ENCODE data around the gene PCDHA1.
"Not testable (repeated sequence)": the region's sequence is repeated elsewhere in the genome, so short reads cannot be mapped to it uniquely, and the experiment has no call there.

PCDHA1 gene

DNA sequence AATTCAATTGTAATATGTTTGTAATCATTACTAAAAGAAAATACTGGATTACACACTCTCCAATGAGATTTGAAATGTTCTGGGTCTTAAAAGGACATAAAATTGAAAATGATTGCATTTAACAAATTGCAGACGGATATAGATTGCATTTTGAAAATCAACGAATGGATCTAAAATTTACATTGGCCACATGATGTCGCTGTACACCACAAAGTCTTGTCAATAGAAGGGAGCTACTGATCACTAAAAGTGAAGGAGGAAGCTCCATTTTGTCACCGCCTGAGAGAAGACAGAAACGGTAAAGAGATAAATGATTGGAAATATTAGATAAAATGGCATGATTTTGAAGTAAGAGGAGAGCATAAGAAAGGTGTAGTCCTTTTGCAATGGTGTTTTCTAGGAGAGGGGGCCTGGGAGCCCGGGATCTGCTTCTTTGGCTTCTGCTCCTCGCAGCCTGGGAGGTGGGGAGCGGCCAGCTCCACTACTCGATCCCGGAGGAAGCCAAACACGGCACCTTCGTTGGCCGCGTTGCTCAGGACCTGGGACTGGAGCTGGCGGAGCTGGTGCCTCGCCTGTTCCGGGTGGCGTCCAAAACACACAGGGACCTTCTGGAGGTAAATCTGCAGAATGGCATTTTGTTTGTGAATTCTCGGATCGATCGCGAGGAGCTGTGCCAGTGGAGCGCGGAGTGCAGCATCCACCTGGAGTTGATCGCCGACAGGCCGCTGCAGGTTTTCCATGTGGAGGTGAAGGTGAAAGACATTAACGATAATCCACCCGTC is at the start of gene PCDHA1:
Gene PCDHA1 (plus strand): TSS at position 236 of the 782 bp plus-strand sequence.
- no peak for DNase-seq

DNA sequence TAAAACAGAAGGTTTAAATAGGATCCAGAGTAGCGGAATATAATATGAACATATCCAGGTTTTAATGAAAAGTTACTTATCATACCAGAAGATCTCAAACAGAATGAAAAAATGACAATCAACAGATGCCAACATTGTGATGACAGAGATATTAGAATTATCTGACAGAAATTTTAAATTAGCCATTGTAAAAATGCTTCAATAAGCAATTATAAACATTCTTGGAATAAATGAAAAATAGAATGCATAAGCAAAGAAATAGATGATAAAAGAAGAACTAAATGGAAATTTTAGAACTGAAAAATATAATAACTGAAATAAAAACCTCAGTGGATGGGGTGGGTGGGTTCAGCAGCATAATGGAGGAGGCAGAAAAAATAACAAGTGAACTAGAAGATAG is 48.5 kb upstream of the PCDHA1 start:
- DNase-seq = no peak

DNA sequence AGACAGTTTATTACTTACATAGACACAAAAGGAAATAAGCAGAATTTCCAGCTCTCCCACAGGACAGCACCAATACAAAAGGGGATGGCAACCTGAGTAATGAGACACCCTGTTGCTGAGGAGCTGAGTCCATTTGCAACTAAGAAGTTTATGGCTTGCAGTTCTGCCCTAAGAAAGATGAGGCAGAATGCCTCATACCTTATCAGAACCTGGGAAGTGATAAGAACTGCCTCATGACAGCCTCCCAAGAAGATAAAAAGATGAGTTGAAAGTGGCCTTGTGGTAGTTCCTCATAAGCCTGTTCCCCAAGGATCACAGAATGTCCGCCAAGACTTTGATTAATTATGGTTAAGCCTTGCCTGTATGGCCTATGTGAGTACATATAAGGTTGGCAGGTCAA is 44.0 kb upstream of the PCDHA1 start:
- DNase-seq = no peak

DNA sequence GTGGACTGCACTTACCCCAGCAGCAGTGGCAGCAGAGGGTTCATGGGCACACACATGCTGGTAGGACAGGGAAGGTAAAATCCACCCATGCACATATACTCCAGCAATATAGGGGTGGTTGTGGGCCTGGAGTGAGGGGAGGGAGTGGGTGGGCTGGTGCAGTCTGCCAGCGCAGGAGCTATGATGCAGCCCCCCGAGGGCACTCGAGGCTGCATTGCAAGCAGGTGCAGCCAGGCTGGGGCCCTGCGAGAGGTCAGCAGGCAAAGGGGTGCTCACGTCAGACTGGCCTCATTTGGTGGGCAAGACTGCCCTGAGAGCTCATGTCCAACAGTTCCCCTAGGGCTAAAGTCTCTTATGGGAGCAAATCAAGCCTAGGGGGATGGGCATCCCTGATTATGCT is 32.4 kb upstream of the PCDHA1 start:
- no peak for DNase-seq

DNA sequence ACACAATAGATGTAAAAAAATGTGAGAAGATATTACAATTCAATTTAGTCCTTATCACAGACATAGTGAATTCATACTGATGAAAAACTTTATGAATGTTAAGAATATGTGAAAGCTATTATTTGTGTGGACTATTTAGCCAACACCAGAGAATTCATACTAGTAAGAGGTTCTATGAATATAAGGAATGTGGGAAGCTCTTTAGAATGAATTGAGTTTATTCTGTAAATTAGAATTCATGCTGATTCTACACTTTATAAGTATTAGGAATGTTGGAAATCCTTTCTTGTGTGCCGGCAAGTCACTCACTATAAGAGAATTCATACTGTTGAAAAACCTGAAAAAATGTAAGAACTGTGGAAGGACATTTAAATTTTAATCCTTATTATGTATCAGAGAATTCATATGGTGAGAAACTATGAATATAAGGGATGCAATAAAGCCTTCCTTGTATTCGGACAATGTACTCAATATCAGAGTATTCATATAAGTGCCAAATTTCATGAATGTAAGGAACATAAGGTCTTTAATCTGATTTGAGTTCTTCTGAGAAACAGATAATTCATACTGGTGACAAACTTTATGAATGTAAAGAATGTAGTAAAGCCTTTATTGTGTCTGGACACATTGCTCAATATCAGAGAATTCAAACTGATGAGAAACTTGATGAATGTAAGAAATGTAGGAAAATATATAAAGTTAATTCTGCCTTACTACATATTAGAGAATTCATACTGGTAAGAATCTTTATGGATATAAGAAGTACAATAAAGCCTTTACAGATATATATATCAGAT is 21.6 kb upstream of the PCDHA1 start:
- no peak for DNase-seq

DNA sequence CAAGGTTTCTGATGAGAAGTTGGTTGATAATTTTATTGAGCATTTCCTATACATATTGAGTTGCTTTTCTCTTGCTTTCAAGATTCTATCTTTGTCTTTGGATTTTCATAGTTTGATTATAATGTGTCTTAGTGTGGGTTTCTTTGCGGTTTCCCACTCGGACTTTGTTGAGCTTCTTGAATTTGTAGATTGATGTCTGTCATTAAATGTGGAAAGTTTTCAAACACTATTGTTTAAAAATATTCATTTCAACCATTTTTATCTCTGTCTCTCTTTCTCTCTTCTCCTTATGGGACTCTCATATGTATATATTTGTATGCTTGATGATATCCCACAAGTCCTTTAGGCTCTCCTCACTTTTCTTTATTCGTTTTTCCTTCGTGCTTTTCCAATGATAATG is 18.5 kb upstream of the PCDHA1 start:
- DNase-seq = no peak

DNA sequence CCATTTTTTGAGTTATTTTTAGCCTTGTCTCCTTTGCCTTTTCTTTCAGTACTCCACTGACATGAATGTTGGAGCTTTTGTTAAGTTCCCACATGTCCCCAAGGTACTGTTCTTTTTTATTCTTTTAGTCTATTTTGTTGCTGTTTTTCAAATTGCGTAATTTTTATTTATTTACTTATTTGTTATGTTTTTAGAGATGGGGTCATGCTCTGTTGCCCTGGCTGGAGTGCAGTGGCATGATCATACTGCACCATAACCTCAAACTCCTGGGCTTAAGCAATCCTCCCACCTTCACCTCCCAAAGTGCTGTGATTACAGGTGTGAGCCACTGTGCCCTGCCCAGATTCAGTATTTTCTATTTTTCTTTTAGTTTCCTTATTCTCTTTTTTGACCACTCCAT is 5.4 kb upstream of the PCDHA1 start:
- DNase-seq = no peak

DNA sequence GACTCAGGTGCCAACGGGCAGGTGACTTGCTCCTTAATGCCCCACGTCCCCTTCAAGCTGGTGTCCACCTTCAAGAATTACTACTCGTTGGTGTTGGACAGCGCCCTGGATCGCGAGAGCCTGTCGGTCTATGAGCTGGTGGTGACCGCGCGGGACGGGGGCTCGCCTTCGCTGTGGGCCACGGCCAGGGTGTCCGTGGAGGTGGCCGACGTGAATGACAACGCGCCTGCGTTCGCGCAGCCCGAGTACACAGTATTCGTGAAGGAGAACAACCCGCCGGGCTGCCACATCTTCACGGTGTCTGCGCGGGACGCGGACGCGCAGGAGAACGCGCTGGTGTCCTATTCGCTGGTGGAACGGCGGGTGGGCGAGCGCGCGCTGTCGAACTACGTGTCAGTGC is 1.5 kb downstream of the PCDHA1 start:
- DNase-seq = not testable (repeated sequence)

DNA sequence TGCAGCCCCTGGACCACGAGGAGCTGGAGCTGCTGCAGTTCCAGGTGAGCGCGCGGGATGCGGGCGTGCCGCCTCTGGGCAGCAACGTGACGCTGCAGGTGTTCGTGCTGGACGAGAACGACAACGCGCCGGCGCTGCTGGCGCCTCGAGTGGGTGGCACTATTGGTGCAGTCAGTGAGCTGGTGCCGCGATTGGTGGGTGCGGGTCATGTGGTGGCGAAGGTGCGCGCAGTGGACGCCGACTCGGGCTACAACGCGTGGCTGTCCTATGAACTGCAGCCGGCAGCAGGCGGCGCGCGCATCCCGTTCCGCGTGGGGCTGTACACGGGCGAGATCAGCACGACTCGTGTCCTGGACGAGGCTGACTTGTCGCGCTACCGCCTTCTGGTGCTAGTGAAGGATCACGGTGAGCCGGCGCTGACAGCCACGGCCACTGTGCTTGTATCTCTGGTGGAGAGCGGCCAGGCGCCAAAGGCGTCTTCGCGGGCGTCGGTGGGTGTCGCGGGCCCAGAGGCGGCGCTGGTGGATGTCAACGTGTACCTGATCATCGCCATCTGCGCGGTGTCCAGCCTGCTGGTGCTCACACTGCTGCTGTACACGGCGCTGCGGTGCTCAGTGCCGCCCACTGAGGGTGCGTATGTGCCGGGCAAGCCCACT is 2.0 kb downstream of the PCDHA1 start:
- not testable (repeated sequence) for DNase-seq

DNA sequence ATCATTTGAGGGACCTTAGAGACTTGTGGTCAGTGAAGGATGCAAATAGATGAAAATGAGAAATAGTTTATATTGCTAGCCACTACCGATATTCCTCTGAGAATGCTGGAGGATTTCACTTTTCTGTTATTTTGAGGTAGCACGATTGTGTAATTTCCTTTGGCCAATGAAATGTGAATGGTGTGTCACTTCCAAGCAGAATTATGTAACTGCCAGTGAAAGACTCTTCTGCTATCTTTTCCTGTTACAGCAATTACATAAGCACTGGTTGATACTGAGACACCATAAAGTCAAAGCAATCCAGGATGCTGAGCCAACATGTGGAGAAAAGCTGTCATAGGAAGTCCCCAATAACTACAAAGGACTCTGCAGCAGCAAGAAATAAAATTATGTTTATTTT is 5.1 kb downstream of the PCDHA1 start:
- no peak for DNase-seq

DNA sequence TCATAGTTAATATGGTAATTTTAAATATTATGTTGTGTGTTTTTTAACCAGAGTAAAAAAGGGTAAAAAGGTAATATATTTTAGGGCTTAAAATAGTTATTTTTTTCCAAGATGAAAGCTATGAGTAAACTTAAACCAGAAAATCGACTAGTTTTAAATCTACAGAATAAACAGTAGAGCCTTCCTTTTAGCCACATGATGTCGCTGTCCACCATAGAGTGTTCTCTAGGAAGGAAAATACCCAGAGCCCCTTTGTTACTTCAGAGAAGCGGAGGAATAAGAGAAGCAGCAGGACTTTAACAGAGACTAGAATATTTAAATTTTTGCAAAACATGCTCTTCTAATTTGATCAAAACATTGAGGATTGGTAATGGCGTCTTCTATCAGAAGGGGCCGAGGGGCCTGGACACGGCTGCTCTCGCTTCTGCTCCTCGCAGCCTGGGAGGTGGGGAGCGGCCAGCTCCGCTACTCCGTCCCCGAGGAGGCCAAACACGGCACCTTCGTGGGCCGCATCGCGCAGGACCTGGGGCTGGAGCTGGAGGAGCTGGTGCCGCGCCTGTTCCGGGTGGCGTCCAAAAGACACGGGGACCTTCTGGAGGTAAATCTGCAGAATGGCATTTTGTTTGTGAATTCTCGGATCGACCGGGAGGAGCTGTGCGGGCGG is 8.8 kb downstream of the PCDHA1 start, which contains the start of gene PCDHA2:
Gene PCDHA2 (plus strand): TSS at position 258 of the 664 bp plus-strand sequence.
- DNase-seq = no peak

DNA sequence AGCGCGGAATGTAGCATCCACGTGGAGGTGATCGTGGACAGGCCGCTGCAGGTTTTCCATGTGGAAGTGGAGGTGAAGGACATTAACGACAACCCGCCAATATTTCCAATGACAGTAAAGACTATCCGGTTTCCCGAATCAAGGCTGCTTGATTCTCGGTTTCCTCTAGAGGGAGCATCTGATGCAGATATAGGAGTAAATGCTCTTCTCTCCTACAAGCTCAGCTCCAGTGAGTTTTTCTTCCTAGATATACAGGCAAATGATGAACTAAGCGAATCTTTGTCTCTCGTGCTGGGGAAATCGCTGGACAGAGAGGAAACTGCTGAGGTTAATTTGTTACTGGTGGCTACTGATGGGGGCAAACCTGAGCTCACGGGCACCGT is 9.3 kb downstream of the PCDHA1 start:
- no peak for DNase-seq

DNA sequence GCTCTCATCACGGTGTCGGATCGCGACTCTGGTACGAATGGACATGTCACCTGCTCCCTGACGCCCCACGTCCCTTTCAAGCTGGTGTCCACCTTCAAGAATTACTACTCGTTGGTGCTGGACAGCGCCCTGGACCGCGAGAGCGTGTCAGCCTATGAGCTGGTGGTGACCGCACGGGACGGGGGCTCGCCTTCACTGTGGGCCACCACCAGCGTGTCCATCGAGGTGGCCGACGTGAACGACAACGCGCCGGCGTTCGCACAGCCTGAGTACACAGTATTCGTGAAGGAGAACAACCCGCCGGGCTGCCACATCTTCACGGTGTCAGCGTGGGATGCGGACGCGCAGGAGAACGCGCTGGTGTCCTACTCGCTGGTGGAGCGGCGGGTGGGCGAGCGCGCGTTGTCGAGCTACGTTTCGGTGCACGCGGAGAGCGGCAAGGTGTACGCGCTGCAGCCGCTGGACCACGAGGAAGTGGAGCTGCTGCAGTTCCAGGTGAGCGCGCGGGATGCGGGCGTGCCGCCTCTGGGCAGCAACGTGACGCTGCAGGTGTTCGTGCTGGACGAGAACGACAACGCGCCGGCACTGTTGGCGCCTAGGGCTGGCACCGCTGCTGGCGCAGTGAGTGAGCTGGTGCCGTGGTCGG is 10.3 kb downstream of the PCDHA1 start:
- DNase-seq = not testable (repeated sequence)

DNA sequence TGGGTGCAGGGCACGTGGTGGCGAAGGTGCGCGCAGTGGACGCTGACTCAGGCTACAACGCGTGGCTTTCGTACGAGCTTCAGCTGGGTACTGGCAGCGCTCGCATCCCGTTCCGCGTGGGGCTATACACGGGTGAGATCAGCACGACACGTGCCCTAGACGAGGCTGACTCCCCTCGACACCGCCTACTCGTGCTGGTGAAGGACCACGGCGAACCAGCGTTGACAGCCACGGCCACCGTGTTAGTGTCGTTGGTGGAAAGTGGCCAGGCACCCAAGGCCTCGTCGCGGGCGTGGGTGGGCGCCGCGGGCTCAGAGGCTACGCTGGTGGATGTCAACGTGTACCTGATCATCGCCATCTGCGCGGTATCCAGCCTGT is 10.8 kb downstream of the PCDHA1 start:
- DNase-seq = no peak

DNA sequence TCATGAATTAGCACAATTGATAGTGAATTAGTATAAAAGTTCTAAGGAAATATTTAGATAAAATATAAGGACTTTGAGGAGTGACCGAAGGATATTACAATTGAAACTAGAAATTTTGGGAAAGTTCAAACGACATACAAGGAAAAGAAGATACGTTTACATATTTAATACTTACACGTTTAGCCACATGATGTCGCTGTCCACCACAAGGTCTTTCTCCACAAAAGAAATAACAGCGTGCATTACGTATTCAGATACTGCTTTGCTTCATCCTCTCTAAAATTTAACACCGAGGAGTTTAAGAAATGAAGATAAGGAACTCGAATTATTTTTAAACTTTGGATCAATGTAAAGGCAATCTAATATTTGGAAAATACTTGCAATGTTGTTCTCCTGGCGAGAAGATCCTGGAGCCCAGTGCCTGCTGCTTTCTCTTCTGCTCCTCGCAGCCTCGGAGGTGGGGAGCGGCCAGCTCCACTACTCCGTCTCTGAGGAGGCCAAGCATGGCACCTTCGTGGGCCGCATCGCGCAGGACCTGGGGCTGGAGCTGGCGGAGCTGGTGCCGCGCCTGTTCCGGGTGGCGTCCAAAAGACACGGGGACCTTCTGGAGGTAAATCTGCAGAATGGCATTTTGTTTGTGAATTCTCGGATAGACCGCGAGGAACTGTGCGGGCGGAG is 15.0 kb downstream of the PCDHA1 start, which contains the start of gene PCDHA3:
Gene PCDHA3 (plus strand): TSS at position 242 of the 678 bp plus-strand sequence.
- DNase-seq = no peak

DNA sequence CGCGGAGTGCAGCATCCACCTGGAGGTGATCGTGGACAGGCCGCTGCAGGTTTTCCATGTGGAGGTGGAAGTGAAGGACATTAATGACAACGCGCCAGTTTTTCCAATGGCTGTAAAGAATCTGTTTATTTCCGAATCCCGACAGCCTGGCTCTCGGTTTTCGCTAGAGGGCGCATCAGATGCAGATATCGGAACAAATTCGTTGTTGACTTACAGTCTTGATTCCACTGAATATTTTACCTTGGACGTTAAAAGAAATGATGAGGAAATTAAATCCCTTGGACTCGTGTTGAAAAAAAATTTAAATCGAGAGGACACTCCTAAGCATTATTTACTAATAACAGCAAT is 15.5 kb downstream of the PCDHA1 start:
- DNase-seq = no peak

DNA sequence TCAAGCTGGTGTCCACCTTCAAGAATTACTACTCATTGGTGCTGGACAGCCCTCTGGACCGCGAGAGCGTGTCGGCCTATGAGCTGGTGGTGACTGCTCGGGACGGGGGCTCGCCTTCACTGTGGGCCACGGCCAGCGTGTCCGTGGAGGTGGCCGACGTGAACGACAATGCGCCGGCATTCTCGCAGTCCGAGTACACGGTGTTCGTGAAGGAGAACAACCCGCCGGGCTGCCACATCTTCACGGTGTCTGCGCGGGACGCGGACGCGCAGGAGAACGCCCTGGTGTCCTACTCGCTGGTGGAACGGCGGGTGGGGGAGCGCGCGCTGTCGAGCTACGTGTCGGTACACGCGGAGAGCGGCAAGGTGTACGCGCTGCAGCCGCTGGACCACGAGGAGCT is 16.4 kb downstream of the PCDHA1 start:
- not testable (repeated sequence) for DNase-seq

DNA sequence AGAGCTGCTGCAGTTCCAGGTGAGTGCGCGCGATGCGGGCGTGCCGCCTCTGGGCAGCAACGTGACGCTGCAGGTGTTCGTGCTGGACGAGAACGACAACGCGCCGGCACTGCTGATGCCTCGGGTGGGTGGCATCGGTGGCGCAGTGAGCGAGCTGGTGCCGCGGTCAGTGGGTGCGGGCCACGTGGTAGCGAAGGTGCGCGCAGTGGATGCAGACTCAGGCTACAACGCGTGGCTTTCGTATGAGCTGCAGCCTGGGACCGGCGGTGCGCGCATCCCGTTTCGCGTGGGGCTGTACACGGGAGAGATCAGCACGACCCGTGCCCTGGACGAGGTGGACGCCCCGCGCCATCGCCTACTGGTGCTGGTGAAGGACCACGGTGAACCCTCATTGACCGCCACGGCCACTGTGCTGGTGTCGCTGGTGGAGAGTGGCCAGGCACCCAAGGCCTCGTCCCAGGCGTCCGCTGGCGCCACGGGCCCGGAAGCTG is 16.9 kb downstream of the PCDHA1 start:
- DNase-seq = no peak

DNA sequence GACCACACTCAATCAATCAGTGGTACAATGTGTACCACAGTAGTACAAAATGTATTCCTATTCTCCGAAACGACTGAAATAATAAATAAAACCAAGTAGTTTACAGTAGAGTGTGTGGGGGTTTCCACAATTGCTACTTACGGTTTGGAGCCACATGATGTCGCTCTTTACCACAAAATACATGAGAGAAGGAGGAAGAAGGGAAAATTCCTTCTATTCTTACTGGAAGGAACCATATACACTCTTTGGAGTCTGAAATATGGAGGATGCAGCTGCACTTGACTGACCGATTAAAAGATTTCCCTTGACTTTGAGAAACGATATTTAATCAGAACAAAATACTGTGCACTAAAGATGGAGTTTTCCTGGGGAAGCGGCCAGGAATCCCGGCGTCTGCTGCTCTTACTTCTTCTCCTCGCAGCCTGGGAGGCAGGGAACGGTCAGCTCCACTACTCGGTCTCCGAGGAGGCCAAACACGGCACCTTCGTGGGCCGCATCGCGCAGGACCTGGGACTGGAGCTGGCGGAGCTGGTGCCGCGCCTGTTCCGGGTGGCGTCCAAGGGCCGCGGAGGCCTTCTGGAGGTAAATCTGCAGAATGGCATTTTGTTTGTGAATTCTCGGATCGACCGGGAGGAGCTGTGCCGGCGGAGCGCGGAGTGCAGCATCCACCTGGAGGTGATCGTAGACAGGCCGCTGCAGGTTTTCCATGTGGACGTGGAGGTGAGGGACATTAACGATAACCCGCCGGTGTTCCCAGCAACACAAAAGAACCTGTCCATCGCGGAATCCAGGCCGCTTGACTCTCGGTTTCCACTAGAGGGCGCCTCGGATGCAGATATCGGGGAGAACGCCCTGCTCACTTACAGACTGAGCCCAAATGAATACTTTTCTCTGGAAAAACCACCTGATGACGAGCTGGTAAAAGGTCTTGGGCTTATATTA is 21.2 kb downstream of the PCDHA1 start, which contains the start of gene PCDHA4:
Gene PCDHA4 (plus strand): TSS at position 235 of the 942 bp plus-strand sequence.
- no peak for DNase-seq

DNA sequence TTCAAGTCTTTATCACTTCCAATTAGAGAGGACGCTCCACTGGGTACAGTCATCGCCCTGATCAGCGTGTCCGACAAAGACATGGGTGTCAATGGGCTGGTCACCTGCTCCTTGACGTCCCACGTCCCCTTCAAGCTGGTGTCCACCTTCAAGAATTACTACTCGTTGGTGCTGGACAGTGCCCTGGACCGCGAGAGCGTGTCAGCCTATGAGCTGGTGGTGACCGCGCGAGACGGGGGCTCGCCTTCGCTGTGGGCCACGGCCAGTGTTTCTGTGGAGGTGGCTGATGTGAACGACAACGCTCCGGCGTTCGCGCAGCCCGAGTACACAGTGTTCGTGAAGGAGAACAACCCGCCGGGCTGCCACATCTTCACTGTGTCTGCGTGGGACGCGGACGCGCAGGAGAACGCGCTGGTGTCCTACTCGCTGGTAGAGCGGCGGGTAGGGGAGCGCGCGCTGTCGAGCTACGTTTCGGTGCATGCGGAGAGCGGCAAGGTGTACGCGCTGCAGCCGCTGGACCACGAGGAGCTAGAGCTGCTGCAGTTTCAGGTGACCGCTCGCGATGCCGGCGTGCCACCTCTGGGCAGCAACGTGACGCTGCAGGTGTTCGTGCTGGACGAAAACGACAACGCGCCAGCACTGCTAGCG is 22.4 kb downstream of the PCDHA1 start:
- DNase-seq = not testable (repeated sequence)
